PC-3 (cell line): ENCODE data around the gene KNDC1. TPM values are rescaled to one million over a fixed set of nuclear protein-coding genes. Genes with fewer than 3 reads are reported as not detected.

Experiments
- ATAC-seq: fragments of 200-7000 bp; cut with Tn5 transposase; 2 replicates; pipeline ENCODE4 v1.9.1; 2020; ENCODE audit warnings: mild to moderate bottlenecking, moderate library complexity
- BruUV-seq: library from RNA; stranded (reverse); fragments of 400-500 nt; replicated peaks from 2 replicates; lab custom pipeline; 2021; lab: Mats Ljungman, UMichigan
- CTCF ChIA-PET: fragments of 300-600 bp; sonication (Branson Sonifier 250); formaldehyde crosslinking; loops from one replicate; lab custom pipeline; 2022; ENCODE audit warnings: antibody characterized with exemption; lab: Charles Lee
- POLR2A ChIA-PET: fragments of 300-600 bp; sonication (Branson Sonifier 250); formaldehyde crosslinking; loops from one replicate; lab custom pipeline; 2022; ENCODE audit warnings: antibody characterized with exemption; ENCODE audit not compliant: unreplicated experiment; lab: Charles Lee
- DNase-seq: peaks from one replicate; pipeline ENCODE4 v3.0.0-alpha.2; 2015
- H2AFZ ChIP-seq: fragments of 300-600 bp; sonication (generic); 2 replicates; pipeline ENCODE4 v1.6.0; 2016; ENCODE audit warnings: antibody characterized with exemption, low read length
- H3F3A ChIP-seq: fragments of 300-600 bp; sonication (generic); one replicate; pipeline ENCODE4 v1.6.0; 2017; ENCODE audit warnings: antibody characterized with exemption, low read length, control low read depth, mild to moderate bottlenecking; ENCODE audit not compliant: unreplicated experiment
- H3K27ac ChIP-seq: fragments of 300-600 bp; sonication (generic); 2 replicates; pipeline ENCODE4 v1.5.1; 2016; ENCODE audit warnings: mild to moderate bottlenecking, low read length
- H3K27me3 ChIP-seq: fragments of 300-600 bp; sonication (generic); 2 replicates; pipeline ENCODE4 v1.6.1; 2016; ENCODE audit warnings: low read length, mixed read lengths
- H3K36me3 ChIP-seq: fragments of 300-600 bp; sonication (generic); 2 replicates; pipeline ENCODE4 v1.6.1; 2016; ENCODE audit warnings: low read depth, mixed run types, low read length, mixed read lengths
- H3K4me1 ChIP-seq: fragments of 300-600 bp; sonication (generic); 2 replicates; pipeline ENCODE4 v1.5.1; 2016; ENCODE audit warnings: low read length; ENCODE audit not compliant: insufficient read depth
- H3K4me2 ChIP-seq: fragments of 300-600 bp; sonication (generic); 2 replicates; pipeline ENCODE4 v1.6.0; 2016; ENCODE audit warnings: low read length
- H3K4me3 ChIP-seq: fragments of 300-600 bp; sonication (generic); 2 replicates; pipeline ENCODE4 v1.5.1; 2016; ENCODE audit warnings: mild to moderate bottlenecking, low read length, mixed read lengths
- H3K79me2 ChIP-seq: fragments of 300-600 bp; sonication (generic); 2 replicates; pipeline ENCODE4 v1.6.1; 2017; ENCODE audit warnings: low read length, mixed read lengths
- H3K9ac ChIP-seq: fragments of 300-600 bp; sonication (generic); 2 replicates; pipeline ENCODE4 v1.6.0; 2016; ENCODE audit warnings: mild to moderate bottlenecking, low read length
- H3K9me2 ChIP-seq: fragments of 300-600 bp; sonication (generic); replicated peaks from 2 replicates; pipeline ENCODE4 v1.6.1; 2016; ENCODE audit warnings: mixed run types, low read length, mixed read lengths
- H3K9me3 ChIP-seq: fragments of 300-600 bp; sonication (generic); 2 replicates; pipeline ENCODE4 v1.6.1; 2016; ENCODE audit warnings: low read length, mixed read lengths
- H4K20me1 ChIP-seq: fragments of 300-600 bp; sonication (generic); 2 replicates; pipeline ENCODE4 v1.6.1; 2016; ENCODE audit warnings: low read length, mixed read lengths
- CTCF ChIP-seq: fragments of 300-600 bp; sonication (generic); conservative IDR thresholded peaks from 2 replicates; pipeline ENCODE4 v1.5.1; 2017; ENCODE audit warnings: antibody characterized with exemption, low read depth, mild to moderate bottlenecking, low read length
- EZH2 ChIP-seq: fragments of 300-600 bp; sonication (generic); IDR thresholded peaks from one replicate; pipeline ENCODE4 v1.6.1; 2017; ENCODE audit warnings: antibody characterized with exemption, mild to moderate bottlenecking, low read length; ENCODE audit not compliant: unreplicated experiment
- EZH2phosphoT487 ChIP-seq: fragments of 300-600 bp; sonication (generic); IDR thresholded peaks from 2 replicates; pipeline ENCODE4 v1.6.1; 2018; ENCODE audit warnings: mild to moderate bottlenecking, antibody characterized with exemption, low read length, borderline replicate concordance
- intact Hi-C: fragments of 100-400 bp; cut with micrococcal nuclease; formaldehyde crosslinking; loops from 2 replicates; pipeline ENCODE4 v1.9.0; 2023
- total RNA-seq: library from RNA; depleted of rRNA; stranded (reverse); fragments of >200 nt; gene quantifications from 2 replicates; pipeline ENCODE4 v1.2.3, GENCODE V29; 2014

The KNDC1 gene
- total RNA-seq, 1 experiment from 2014 or later = not detected

GRCh38 chr10:133180192-133180964 lies 20.4 kb downstream of the KNDC1 start:
- no peaks in the 10 kb centered on the region for H3F3A ChIP-seq
- no peak for TF ChIP-seq EZH2
- TF ChIP-seq EZH2phosphoT487 = no peak
- TF ChIP-seq CTCF = no peak
- no peaks in the 10 kb centered on the region for H3K79me2 ChIP-seq
- H3K4me3 ChIP-seq = no peak overlapping the region
- H2AFZ ChIP-seq = no peak overlapping the region
- H4K20me1 ChIP-seq = no peaks in the 10 kb centered on the region
- H3K27me3 ChIP-seq = peaks cover 61% of the 10 kb centered on the region
- intact Hi-C loops = no loop called here
- no peaks in the 10 kb centered on the region for H3K9me2 ChIP-seq
- no peak overlapping the region for H3K9ac ChIP-seq
- no peak overlapping the region for H3K4me2 ChIP-seq
- no peaks in the 10 kb centered on the region for H3K9me3 ChIP-seq
- ATAC-seq (no peak), DNase-seq (no peak)
- H3K27ac ChIP-seq = no peak overlapping the region
- H3K36me3 ChIP-seq = no peaks in the 10 kb centered on the region
- BruUV-seq = no TSS peak
- ChIA-PET POLR2A (no interaction called here), CTCF (no interaction called here)
- no peaks in the 10 kb centered on the region for H3K4me1 ChIP-seq

DNA sequence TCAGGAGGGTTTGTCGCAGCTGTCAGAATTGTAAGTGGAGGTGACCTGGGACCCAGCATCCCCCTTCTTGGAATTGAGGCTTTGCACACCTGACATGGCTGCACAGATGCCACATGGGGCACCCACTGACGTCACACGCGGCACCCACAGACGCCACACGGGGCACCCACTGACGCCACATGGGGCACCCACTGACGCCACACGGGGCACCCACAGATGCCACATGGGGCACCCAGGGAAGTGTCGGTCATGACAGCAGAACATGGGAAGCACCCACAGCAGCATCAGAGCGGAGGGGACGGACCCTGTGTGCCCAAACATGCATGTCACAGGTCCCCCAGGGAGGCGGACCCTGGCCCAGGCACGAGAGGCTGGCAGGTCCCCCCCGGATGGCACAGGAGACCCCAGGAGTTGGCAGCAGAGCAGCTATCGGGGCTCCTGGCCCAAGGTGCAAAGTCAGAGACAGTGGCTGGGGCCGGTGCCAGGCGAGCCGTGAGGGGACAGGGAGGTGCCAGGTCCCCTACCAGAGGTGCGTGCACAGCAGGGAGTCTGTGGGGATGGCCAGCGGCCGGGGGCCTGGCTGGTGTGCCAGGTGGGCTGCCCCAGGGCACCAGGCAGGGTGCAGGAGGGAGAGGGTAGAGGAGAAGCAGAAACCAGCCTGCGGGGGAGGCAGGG lies 21.1 kb downstream of the KNDC1 start:
- Histone ChIP-seq H3K79me2 (no peaks in the 10 kb centered on the region), H3K9me3 (no peaks in the 10 kb centered on the region), H3K4me1 (no peaks in the 10 kb centered on the region), H3K4me3 (no peak overlapping the region), H2AFZ (no peak overlapping the region), H3K27me3 (peaks cover 63% of the 10 kb centered on the region), H3K27ac (no peak overlapping the region), H3K4me2 (no peak overlapping the region), H3K36me3 (no peaks in the 10 kb centered on the region), H3K9me2 (no peaks in the 10 kb centered on the region), H3K9ac (no peak overlapping the region), H4K20me1 (no peaks in the 10 kb centered on the region), H3F3A (no peaks in the 10 kb centered on the region)
- ChIA-PET CTCF (no interaction called here), POLR2A (no interaction called here)
- TF ChIP-seq EZH2phosphoT487 = no peak
- TF ChIP-seq CTCF = no peak
- no peak for TF ChIP-seq EZH2
- ATAC-seq (no peak), DNase-seq (no peak)
- intact Hi-C loops = no loop called here
- BruUV-seq = no TSS peak

- H3K27ac ChIP-seq = no peak overlapping the region
- H3K9me3 ChIP-seq = no peaks in the 10 kb centered on the region
- ATAC-seq = no peak
- no peaks in the 10 kb centered on the region for H3F3A ChIP-seq
- intact Hi-C loops = no loop called here
- H3K9ac ChIP-seq = no peak overlapping the region
- no peak overlapping the region for H3K4me2 ChIP-seq
- H3K4me3 ChIP-seq = no peak overlapping the region
- POLR2A ChIA-PET = no interaction called here
- no peaks in the 10 kb centered on the region for H3K79me2 ChIP-seq
- no peaks in the 10 kb centered on the region for H3K36me3 ChIP-seq
- H3K9me2 ChIP-seq = no peaks in the 10 kb centered on the region
- no peak for TF ChIP-seq EZH2phosphoT487
- H3K4me1 ChIP-seq = no peaks in the 10 kb centered on the region
- DNase-seq = no peak
- no peak overlapping the region for H2AFZ ChIP-seq
- H4K20me1 ChIP-seq = no peaks in the 10 kb centered on the region
- CTCF ChIA-PET = no interaction called here
- H3K27me3 ChIP-seq = peaks cover 73% of the 10 kb centered on the region
- no TSS peak for BruUV-seq
Measured at GRCh38 chr10:133182190-133182589, 22.2 kb downstream of the KNDC1 start.
